HCT116 (cell line): ENCODE results near the gene GNG12.

Experiments
- CTCF ChIP-seq, 3 experiments: fragments of 200-600 bp in 1 of 3; sonication (generic) in 1 of 3; IDR thresholded peaks in 2 of 3; conservative IDR thresholded peaks in 1 of 3; 2 replicates each; pipeline ENCODE4 v1.5.1; 2012 to 2017; ENCODE audit warnings: low read depth in 2 of 3, low read length in 2 of 3, antibody characterized with exemption in 1 of 3, borderline replicate concordance in 1 of 3, control low read depth in 1 of 3, mild to moderate bottlenecking in 1 of 3, mixed read lengths in 1 of 3, mixed run types in 1 of 3, moderate library complexity in 1 of 3; ENCODE audit not compliant: insufficient read depth in 1 of 3
- EZH2 ChIP-seq: fragments of 200-600 bp; sonication (generic); IDR thresholded peaks from 2 replicates; pipeline ENCODE4 v1.6.1; 2017; ENCODE audit warnings: antibody characterized with exemption, mixed run types
- EZH2phosphoT487 ChIP-seq: fragments of 200-600 bp; IDR thresholded peaks from 2 replicates; pipeline ENCODE4 v1.6.1; 2018; ENCODE audit warnings: antibody characterized with exemption, borderline replicate concordance
- JUND ChIP-seq: IDR thresholded peaks from 2 replicates; pipeline ENCODE4 v1.6.1; 2012
- POLR2A ChIP-seq: IDR thresholded peaks from 2 replicates; pipeline ENCODE4 v1.7.0; 2011; ENCODE audit warnings: borderline replicate concordance; ENCODE audit not compliant: insufficient read depth, insufficient read length; ENCODE audit errors: extremely low read depth
- POLR2AphosphoS5 ChIP-seq: IDR thresholded peaks from 2 replicates; pipeline ENCODE4 v1.6.1; 2011; ENCODE audit warnings: mild to moderate bottlenecking, low read depth, low read length, moderate library complexity
- SIN3A ChIP-seq: IDR thresholded peaks from 2 replicates; pipeline ENCODE4 v1.6.1; 2012; ENCODE audit warnings: low read depth
- SRF ChIP-seq: IDR thresholded peaks from 2 replicates; pipeline ENCODE4 v1.6.1; 2012; ENCODE audit warnings: low read depth
- TF ChIP-seq, protein P1 (sequence below): IDR thresholded peaks from 2 replicates; pipeline ENCODE4 v1.6.1; 2012
- TF ChIP-seq, protein P2 (sequence below): IDR thresholded peaks from 2 replicates; pipeline ENCODE4 v1.6.1; 2012
- TF ChIP-seq, protein P3 (sequence below): IDR thresholded peaks from 2 replicates; pipeline ENCODE4 v1.6.1; 2012; ENCODE audit warnings: low read depth

- TF ChIP-seq POLR2A (no peak), CTCF (IDR thresholded peaks at IDR 0.05 in 2 of 3, conservative IDR thresholded peaks at IDR 0.05 in 1 of 3; ENCODE audit: borderline replicate concordance in 1 of 3, insufficient read depth in 1 of 3, low read depth in 2 of 3, low read length in 2 of 3) (no peak), SRF (no peak), EZH2phosphoT487 (no peak), SIN3A (no peak), EZH2 (no peak), JUND (no peak), POLR2AphosphoS5 (no peak)
- TF ChIP-seq, protein P1, sequence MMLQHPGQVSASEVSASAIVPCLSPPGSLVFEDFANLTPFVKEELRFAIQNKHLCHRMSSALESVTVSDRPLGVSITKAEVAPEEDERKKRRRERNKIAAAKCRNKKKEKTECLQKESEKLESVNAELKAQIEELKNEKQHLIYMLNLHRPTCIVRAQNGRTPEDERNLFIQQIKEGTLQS: no peak
- TF ChIP-seq, protein P2, sequence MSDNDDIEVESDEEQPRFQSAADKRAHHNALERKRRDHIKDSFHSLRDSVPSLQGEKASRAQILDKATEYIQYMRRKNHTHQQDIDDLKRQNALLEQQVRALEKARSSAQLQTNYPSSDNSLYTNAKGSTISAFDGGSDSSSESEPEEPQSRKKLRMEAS: no peak
- TF ChIP-seq, protein P3, sequence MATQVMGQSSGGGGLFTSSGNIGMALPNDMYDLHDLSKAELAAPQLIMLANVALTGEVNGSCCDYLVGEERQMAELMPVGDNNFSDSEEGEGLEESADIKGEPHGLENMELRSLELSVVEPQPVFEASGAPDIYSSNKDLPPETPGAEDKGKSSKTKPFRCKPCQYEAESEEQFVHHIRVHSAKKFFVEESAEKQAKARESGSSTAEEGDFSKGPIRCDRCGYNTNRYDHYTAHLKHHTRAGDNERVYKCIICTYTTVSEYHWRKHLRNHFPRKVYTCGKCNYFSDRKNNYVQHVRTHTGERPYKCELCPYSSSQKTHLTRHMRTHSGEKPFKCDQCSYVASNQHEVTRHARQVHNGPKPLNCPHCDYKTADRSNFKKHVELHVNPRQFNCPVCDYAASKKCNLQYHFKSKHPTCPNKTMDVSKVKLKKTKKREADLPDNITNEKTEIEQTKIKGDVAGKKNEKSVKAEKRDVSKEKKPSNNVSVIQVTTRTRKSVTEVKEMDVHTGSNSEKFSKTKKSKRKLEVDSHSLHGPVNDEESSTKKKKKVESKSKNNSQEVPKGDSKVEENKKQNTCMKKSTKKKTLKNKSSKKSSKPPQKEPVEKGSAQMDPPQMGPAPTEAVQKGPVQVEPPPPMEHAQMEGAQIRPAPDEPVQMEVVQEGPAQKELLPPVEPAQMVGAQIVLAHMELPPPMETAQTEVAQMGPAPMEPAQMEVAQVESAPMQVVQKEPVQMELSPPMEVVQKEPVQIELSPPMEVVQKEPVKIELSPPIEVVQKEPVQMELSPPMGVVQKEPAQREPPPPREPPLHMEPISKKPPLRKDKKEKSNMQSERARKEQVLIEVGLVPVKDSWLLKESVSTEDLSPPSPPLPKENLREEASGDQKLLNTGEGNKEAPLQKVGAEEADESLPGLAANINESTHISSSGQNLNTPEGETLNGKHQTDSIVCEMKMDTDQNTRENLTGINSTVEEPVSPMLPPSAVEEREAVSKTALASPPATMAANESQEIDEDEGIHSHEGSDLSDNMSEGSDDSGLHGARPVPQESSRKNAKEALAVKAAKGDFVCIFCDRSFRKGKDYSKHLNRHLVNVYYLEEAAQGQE: no peak
Measured at GRCh38 chr1:67860776-67861175, 27.5 kb upstream of the GNG12 start.
